HG03439 (cell line): ENCODE results near the gene EARS2.
"Not testable (repeated sequence)": the region's sequence is repeated elsewhere in the genome, so short reads cannot be mapped to it uniquely, and the experiment has no call there.

Source experiments
- ATAC-seq: cut with Tn5 transposase; IDR thresholded peaks from one replicate; pipeline ENCODE4 v1.9.1; 2021; ENCODE audit warnings: mild to moderate bottlenecking, moderate library complexity; ENCODE audit not compliant: unreplicated experiment

EARS2 gene

DNA sequence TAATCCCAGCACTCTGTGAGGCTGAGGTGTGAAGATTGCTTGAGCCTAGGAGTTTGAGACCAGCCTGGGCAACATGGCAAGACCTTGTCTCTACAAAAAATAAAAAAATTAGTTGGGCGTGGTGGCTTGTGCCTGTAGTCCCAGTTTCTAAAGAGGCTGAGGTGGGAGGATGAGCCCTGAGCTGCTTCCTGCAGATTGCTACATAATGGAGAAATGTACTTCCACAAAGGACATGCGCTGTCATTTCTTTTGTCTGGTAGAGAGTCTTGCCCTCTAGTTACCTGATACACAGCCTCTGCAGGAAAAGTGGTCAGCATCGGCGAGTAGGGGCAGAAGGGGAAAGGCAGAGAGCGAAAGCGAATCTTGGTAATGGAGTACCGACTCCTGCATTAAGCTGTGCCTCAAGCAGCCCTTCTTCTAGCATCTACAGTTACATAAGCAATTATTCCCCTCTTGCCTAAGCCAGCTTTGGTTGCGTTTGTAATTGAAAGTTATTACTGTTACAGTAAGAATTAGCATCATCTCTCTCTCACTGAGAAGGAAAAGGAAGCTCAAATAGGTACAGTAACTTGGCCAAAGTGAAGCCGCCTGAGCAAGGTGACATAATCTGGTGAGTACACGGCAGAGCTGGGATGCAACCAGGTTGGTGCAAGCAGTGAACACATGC lies 28.4 kb downstream of the EARS2 start:
- ATAC-seq = no peak

- ATAC-seq = no peak
Measured at GRCh38 chr16:23527961-23528643, 29.0 kb downstream of the EARS2 start.

GRCh38 chr16:23524886-23525285 lies 32.3 kb downstream of the EARS2 start:
- ATAC-seq = no peak

- no peak for ATAC-seq
Measured at GRCh38 chr16:23523876-23524385, 33.2 kb downstream of the EARS2 start.

GRCh38 chr16:23523321-23523720 lies 33.8 kb downstream of the EARS2 start:
- no peak for ATAC-seq

GRCh38 chr16:23521965-23522364 lies 35.2 kb downstream of the EARS2 start:
- ATAC-seq = no peak

- no peak for ATAC-seq
Measured at GRCh38 chr16:23521037-23521743, 36.0 kb downstream of the EARS2 start.

DNA sequence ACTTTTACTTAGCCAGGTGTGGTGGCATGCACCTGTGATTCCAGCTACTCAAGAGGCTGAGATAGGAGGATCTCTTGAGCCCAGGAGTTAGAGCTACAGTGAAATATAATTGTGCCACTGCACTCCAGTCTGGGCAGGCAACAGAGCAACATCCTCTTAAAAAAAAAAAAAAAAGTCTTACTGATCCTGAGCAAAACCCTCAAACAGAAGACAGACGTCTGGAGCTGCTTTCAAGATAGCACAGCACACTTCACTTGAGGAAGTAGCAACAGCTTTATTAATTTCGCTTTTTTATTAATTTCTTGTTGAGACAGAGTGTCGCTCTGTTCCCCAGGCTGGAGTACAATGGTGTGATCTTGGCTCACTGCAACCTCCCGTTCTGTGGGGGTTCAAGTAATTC lies 36.6 kb downstream of the EARS2 start:
- no peak for ATAC-seq

- ATAC-seq = no peak
Measured at GRCh38 chr16:23519282-23519681, 37.9 kb downstream of the EARS2 start.

GRCh38 chr16:23518435-23518891 lies 38.7 kb downstream of the EARS2 start:
- ATAC-seq = no peak

DNA sequence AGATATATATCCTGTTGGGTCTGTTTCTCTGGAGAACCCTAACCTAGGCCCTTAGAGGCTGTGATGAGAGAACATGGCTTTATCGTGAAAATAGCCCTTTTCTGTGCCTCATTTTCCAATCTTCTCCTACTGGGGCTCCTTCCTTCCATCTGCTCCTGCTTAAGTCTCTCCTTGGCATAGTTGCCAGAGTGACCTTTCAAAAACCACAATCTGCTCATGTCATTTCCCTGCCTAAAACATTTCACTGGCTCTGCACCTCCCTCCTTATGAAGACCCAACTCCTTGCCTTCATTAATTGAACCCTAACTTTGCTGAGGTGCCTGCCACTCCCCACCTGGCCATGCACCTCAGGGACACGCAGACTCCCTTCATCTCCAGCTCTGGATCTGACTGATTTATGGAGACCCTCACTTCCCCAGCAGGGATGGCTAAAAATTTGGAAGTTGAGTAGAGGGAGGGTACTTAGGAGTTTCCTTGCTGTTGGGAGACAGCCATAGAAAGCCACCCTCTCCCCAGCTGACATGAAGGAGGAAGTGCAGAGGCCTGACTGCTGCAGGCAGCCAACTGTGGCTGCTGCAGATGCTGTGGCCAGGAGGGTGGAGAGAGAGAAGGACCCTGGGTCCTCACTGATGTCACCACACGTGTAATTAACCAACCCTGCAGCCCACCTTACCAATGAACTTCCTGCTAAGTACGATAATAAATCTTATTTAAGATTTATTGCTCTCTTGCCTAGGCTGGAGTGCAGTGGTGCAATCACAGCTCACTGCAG lies 40.6 kb downstream of the EARS2 start:
- ATAC-seq = no peak

GRCh38 chr16:23515881-23516280 lies 41.3 kb downstream of the EARS2 start:
- ATAC-seq = no peak

GRCh38 chr16:23514381-23515152 lies 42.6 kb downstream of the EARS2 start:
- ATAC-seq = no peak

GRCh38 chr16:23512168-23512695 lies 44.9 kb downstream of the EARS2 start:
- no peak for ATAC-seq

- ATAC-seq = no peak
Measured at GRCh38 chr16:23511731-23512130, 45.4 kb downstream of the EARS2 start.

- not testable (repeated sequence) for ATAC-seq
Measured at GRCh38 chr16:23510915-23511270, 46.3 kb downstream of the EARS2 start.

GRCh38 chr16:23510164-23510914 lies 46.8 kb downstream of the EARS2 start, which contains the start of gene GGA2:
Gene GGA2 (minus strand): TSS chr16:23510494. CDS start chr16:23510411, 83 bp downstream.
- ATAC-seq = peak; percentile 71

GRCh38 chr16:23509782-23510163 lies 47.4 kb downstream of the EARS2 start:
- ATAC-seq = peak; percentile 12

GRCh38 chr16:23509441-23509754 lies 47.8 kb downstream of the EARS2 start:
- no peak for ATAC-seq
